ENCODE results near the gene SCN3A. TPM values are rescaled to one million over a fixed set of nuclear protein-coding genes. Genes with fewer than 3 reads are reported as not detected.

Gene SCN3A
- total RNA-seq, 6 donors from 2014 or later: under 0.01 to 7.3 (median 0.78) TPM

DNA sequence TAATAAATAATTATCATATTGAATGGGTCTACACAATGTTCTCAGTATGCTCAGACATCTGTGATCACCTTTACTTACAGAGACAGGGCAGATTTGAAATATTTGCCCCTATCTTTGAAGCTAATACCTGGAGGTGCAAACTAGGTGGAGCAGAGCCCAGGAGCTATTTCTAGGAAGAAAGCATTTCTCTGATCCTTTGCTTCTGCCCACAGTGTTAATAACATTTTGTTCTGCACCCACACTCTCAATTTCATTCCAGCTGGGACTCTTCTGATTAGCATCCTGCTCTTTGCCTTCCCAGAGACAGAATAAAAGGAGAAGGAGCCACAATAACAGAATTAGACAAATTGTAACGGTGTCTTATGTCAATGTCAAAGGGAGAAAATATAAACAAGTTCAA is 23.7 kb upstream of the SCN3A start:
- Histone ChIP-seq H3K27me3 (no peaks in the 10 kb centered on the region), H3K4me3 (no peak overlapping the region), H3K9me3 (no peaks in the 10 kb centered on the region), H3K36me3 (no peaks in the 10 kb centered on the region), H3K4me1 (no peaks in the 10 kb centered on the region), H3K27ac (no peak overlapping the region)
- TF ChIP-seq POLR2A (IDR thresholded peaks at IDR 0.05) (no peak), EP300 (IDR thresholded peaks at IDR 0.05) (no peak), POLR2AphosphoS5 (IDR thresholded peaks at IDR 0.05) (no peak), CTCF (IDR thresholded peaks at IDR 0.05) (no peak)
- DNase-seq (no peak), ATAC-seq (ENCODE audit: low FRiP score in 2 of 2) (no peak)
- 67 to 79% methylated on average over 1 of the region's 1 CpG for WGBS, 2 donors

- WGBS, 2 donors: 42 to 58% methylated on average over 1 of the region's 1 CpG
- Histone ChIP-seq H3K27ac (no peak overlapping the region), H3K36me3 (no peaks in the 10 kb centered on the region), H3K4me3 (no peak overlapping the region), H3K9me3 (no peaks in the 10 kb centered on the region), H3K4me1 (no peaks in the 10 kb centered on the region), H3K27me3 (no peaks in the 10 kb centered on the region)
- no peak for DNase-seq
- TF ChIP-seq POLR2A (IDR thresholded peaks at IDR 0.05): no peak
- no peak for TF ChIP-seq EP300 (IDR thresholded peaks at IDR 0.05)
- no peak for TF ChIP-seq POLR2AphosphoS5 (IDR thresholded peaks at IDR 0.05)
- no peak for TF ChIP-seq CTCF (IDR thresholded peaks at IDR 0.05)
- ATAC-seq (ENCODE audit: low FRiP score in 2 of 2): no peak
These were observed 21.1 kb upstream of the SCN3A start for GRCh38 chr2:165224941-165225340.

DNA sequence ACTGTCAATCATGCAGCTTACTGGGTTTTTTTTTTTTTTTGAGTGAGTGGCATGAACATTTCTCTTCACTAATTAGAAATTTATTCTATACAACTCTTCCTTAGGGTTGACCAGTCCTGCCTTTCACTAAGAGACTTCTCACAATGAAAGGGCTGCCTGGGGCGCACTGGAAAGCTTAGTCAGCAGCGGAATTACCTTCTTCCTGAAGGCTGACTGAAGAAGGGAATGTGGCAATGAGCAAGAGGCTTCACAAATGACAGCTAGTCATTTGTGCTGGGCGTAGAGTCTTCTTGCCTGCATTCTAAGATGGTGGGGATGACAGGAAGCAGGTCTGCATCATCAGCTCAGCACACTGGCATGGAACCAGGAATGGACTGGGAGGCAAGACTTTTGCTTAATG is 15.6 kb upstream of the SCN3A start:
- Histone ChIP-seq H3K9me3 (no peaks in the 10 kb centered on the region), H3K27ac (no peak overlapping the region), H3K27me3 (no peaks in the 10 kb centered on the region), H3K4me1 (no peaks in the 10 kb centered on the region), H3K4me3 (no peak overlapping the region), H3K36me3 (no peaks in the 10 kb centered on the region)
- ATAC-seq (ENCODE audit: low FRiP score in 2 of 2) (no peak), DNase-seq (no peak)
- WGBS, 2 donors: 71 to 85% methylated on average over 3 of the region's 3 CpGs
- TF ChIP-seq POLR2AphosphoS5 (IDR thresholded peaks at IDR 0.05) (no peak), CTCF (IDR thresholded peaks at IDR 0.05) (no peak), POLR2A (IDR thresholded peaks at IDR 0.05) (no peak), EP300 (IDR thresholded peaks at IDR 0.05) (no peak)

GRCh38 chr2:165214093-165214492 is 10.2 kb upstream of the SCN3A start:
- Histone ChIP-seq H3K4me1 (no peaks in the 10 kb centered on the region), H3K4me3 (no peak overlapping the region), H3K36me3 (no peaks in the 10 kb centered on the region), H3K9me3 (no peaks in the 10 kb centered on the region), H3K27me3 (no peaks in the 10 kb centered on the region), H3K27ac (no peak overlapping the region)
- no peak for TF ChIP-seq CTCF (IDR thresholded peaks at IDR 0.05)
- no peak for TF ChIP-seq POLR2AphosphoS5 (IDR thresholded peaks at IDR 0.05)
- no peak for TF ChIP-seq POLR2A (IDR thresholded peaks at IDR 0.05)
- TF ChIP-seq EP300 (IDR thresholded peaks at IDR 0.05): no peak
- no peak for DNase-seq
- WGBS, 2 donors: 50 to 81% methylated on average over 1 of the region's 1 CpG
- ATAC-seq (ENCODE audit: low FRiP score in 2 of 2): no peak

DNA sequence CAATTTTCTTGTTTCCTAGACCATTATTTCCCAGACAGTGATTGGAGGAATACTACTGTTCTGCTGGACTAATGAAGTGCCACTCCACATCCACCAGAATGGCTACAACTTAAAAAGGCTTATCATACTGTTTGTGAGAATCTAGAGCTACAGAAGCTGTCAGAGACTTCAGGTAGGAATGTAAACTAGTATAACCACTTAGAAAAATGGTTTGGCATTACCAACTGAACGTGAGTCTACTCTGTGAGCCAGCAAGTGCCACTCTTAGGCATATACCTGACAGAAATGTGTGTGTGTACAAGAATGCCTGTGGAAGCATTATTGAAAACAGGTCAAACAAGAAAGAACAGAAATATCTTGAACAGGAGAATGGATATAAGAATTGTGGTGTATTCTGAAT is 4.2 kb upstream of the SCN3A start:
- ATAC-seq (ENCODE audit: low FRiP score in 2 of 2) (peak in 1 of 2 donors; percentile 19), DNase-seq (no peak)
- Histone ChIP-seq H3K4me3 (no peak overlapping the region), H3K27ac (no peak overlapping the region), H3K4me1 (peaks cover 0 to 5% (median 0%) of the 10 kb centered on the region in 4 donors), H3K9me3 (no peaks in the 10 kb centered on the region), H3K27me3 (no peaks in the 10 kb centered on the region), H3K36me3 (no peaks in the 10 kb centered on the region)
- TF ChIP-seq CTCF (IDR thresholded peaks at IDR 0.05): no peak
- TF ChIP-seq EP300 (IDR thresholded peaks at IDR 0.05): no peak
- no peak for TF ChIP-seq POLR2A (IDR thresholded peaks at IDR 0.05)
- TF ChIP-seq POLR2AphosphoS5 (IDR thresholded peaks at IDR 0.05): no peak
- WGBS, 2 donors: 48 to 59% methylated on average over 1 of the region's 1 CpG
